Measurements from ENCODE around the gene RABL3. TPM values are rescaled to one million over a fixed set of nuclear protein-coding genes. Genes with fewer than 3 reads are reported as not detected.

RABL3 gene
- total RNA-seq, 1 donor from 2014 or later = 17.1 TPM

GRCh38 chr3:120752230-120752629, 9.9 kb upstream of the RABL3 start:
- no peaks in the 10 kb centered on the region for H3K27me3 Mint-ChIP-seq (ENCODE audit: low read depth)
- TF ChIP-seq, protein P1, sequence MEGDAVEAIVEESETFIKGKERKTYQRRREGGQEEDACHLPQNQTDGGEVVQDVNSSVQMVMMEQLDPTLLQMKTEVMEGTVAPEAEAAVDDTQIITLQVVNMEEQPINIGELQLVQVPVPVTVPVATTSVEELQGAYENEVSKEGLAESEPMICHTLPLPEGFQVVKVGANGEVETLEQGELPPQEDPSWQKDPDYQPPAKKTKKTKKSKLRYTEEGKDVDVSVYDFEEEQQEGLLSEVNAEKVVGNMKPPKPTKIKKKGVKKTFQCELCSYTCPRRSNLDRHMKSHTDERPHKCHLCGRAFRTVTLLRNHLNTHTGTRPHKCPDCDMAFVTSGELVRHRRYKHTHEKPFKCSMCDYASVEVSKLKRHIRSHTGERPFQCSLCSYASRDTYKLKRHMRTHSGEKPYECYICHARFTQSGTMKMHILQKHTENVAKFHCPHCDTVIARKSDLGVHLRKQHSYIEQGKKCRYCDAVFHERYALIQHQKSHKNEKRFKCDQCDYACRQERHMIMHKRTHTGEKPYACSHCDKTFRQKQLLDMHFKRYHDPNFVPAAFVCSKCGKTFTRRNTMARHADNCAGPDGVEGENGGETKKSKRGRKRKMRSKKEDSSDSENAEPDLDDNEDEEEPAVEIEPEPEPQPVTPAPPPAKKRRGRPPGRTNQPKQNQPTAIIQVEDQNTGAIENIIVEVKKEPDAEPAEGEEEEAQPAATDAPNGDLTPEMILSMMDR (IDR thresholded peaks at IDR 0.05) = no peak
- peaks cover 11% of the 10 kb centered on the region for H3K4me1 Mint-ChIP-seq (ENCODE audit: low read depth)
- H3K27ac Mint-ChIP-seq (ENCODE audit: unreplicated experiment) = no peak overlapping the region
- H3K9me3 Mint-ChIP-seq (ENCODE audit: low read depth) = peaks cover 6% of the 10 kb centered on the region
- H3K4me3 Mint-ChIP-seq (ENCODE audit: unreplicated experiment) = no peak overlapping the region
- DNase-seq (ENCODE audit: low spot score) = no peak
- peaks cover 3% of the 10 kb centered on the region for H3K36me3 Mint-ChIP-seq (ENCODE audit: low read depth)

DNA sequence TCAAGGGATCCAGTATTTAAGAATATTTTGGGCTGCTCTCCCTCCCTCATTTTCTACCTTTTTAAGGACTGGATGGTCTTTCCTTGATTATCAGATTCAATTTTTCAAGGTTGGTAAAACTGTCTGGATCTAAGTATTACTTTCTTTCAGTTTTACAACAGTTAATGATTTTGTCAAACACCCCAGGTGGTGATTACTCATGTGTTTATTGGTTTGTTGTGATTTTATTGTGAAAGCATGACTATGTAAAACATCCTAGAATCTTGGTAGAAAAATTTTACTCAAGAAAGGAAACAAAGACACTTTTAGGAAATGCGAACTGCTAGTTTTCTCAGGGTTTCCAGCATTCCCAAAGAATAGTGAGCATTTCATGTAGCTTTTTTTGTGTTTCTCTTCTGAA, 7.5 kb upstream of the RABL3 start:
- TF ChIP-seq, protein P1 (IDR thresholded peaks at IDR 0.05) = no peak

DNA sequence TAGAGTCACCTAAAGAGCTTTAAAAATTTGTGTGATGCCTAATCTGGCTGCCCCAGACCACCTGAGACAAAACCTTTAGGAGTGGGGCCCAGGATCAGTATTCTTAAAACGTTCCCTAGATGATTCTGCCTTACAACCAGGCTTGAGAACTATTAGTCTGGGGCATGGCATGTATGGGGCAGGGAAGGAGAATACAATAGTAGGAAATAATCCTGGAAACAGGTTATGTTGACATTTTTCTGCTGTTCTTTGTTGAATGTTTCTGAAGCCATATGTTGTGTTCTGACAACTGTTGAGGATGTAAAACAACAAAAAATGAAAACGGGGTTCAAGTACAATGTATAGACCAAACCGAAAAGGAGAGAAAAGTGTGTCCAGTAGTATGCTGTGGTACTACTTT, 3.1 kb upstream of the RABL3 start:
- H3K27me3 Mint-ChIP-seq (ENCODE audit: low read depth) = no peaks in the 10 kb centered on the region
- TF ChIP-seq, protein P1 (IDR thresholded peaks at IDR 0.05) = no peak
- H3K4me1 Mint-ChIP-seq (ENCODE audit: low read depth) = peaks cover 24% of the 10 kb centered on the region
- peaks cover 1% of the 10 kb centered on the region for H3K36me3 Mint-ChIP-seq (ENCODE audit: low read depth)
- peaks cover 2% of the 10 kb centered on the region for H3K9me3 Mint-ChIP-seq (ENCODE audit: low read depth)
- no peak overlapping the region for H3K4me3 Mint-ChIP-seq (ENCODE audit: unreplicated experiment)
- DNase-seq (ENCODE audit: low spot score) = no peak
- no peak overlapping the region for H3K27ac Mint-ChIP-seq (ENCODE audit: unreplicated experiment)

More for the DNA sequence above, 7.5 kb upstream of the RABL3 start:
- no peak for DNase-seq (ENCODE audit: low spot score)
- Mint-ChIP-seq H3K9me3 (ENCODE audit: low read depth) (peaks cover 2% of the 10 kb centered on the region), H3K4me3 (ENCODE audit: unreplicated experiment) (no peak overlapping the region), H3K4me1 (ENCODE audit: low read depth) (peaks cover 11% of the 10 kb centered on the region), H3K36me3 (ENCODE audit: low read depth) (peaks cover 3% of the 10 kb centered on the region), H3K27ac (ENCODE audit: unreplicated experiment) (no peak overlapping the region), H3K27me3 (ENCODE audit: low read depth) (no peaks in the 10 kb centered on the region)

GRCh38 chr3:120743556-120744195, 1.4 kb upstream of the RABL3 start:
- TF ChIP-seq, protein P1 (IDR thresholded peaks at IDR 0.05) = no peak
- no peak for DNase-seq (ENCODE audit: low spot score)
- Mint-ChIP-seq H3K4me1 (ENCODE audit: low read depth) (peaks cover 24% of the 10 kb centered on the region), H3K27ac (ENCODE audit: unreplicated experiment) (peak overlapping the region; percentile 99), H3K4me3 (ENCODE audit: unreplicated experiment) (peak overlapping the region; percentile 93), H3K36me3 (ENCODE audit: low read depth) (no peaks in the 10 kb centered on the region), H3K27me3 (ENCODE audit: low read depth) (no peaks in the 10 kb centered on the region), H3K9me3 (ENCODE audit: low read depth) (peaks cover 2% of the 10 kb centered on the region)

GRCh38 chr3:120742849-120743365, 591 bp upstream of the RABL3 start:
- Mint-ChIP-seq H3K27me3 (ENCODE audit: low read depth) (no peaks in the 10 kb centered on the region), H3K9me3 (ENCODE audit: low read depth) (peaks cover 2% of the 10 kb centered on the region), H3K4me1 (ENCODE audit: low read depth) (peaks cover 24% of the 10 kb centered on the region), H3K27ac (ENCODE audit: unreplicated experiment) (peak overlapping the region; percentile 99), H3K4me3 (ENCODE audit: unreplicated experiment) (peak overlapping the region; percentile 93), H3K36me3 (ENCODE audit: low read depth) (no peaks in the 10 kb centered on the region)
- TF ChIP-seq, protein P1 (IDR thresholded peaks at IDR 0.05) = peak; percentile 9
- DNase-seq (ENCODE audit: low spot score) = peak; percentile 77

Data from chondrocyte (in vitro differentiated cells).